IPS DF 6.9 (cell line): Measurements from ENCODE around the gene ABCG8.

Experiments
- DNase-seq: peaks from one replicate; pipeline ENCODE4 v3.0.0-alpha.2; 2013; ENCODE audit warnings: low read depth, low spot score
- H3K27ac ChIP-seq: one replicate; pipeline ENCODE4 v1.5.1; 2013; ENCODE audit warnings: low read length, control low read depth
- H3K27me3 ChIP-seq: 2 replicates; pipeline ENCODE4 v1.6.1; 2013; ENCODE audit warnings: mild to moderate bottlenecking, low read length; ENCODE audit not compliant: control insufficient read depth, insufficient read depth
- H3K36me3 ChIP-seq: 2 replicates; pipeline ENCODE4 v1.6.1; 2013; ENCODE audit warnings: low read length; ENCODE audit not compliant: control insufficient read depth, insufficient read depth
- H3K4me1 ChIP-seq: 2 replicates; pipeline ENCODE4 v1.6.1; 2013; ENCODE audit warnings: low read length; ENCODE audit not compliant: control insufficient read depth, insufficient read depth
- H3K4me3 ChIP-seq: 2 replicates; pipeline ENCODE4 v1.5.1; 2013; ENCODE audit warnings: mild to moderate bottlenecking, low read length
- H3K9me3 ChIP-seq: 2 replicates; pipeline ENCODE4 v1.6.1; 2013; ENCODE audit warnings: low read length, inconsistent platforms; ENCODE audit not compliant: control insufficient read depth, insufficient read depth
- WGBS: extraction: QIAGEN DNeasy Blood & Tissue Kit; methylation state at CpG from one replicate; pipeline ENCODE4 v1.1.7; 2013; ENCODE audit warnings: mixed read lengths, missing lambda C conversion rate; ENCODE audit not compliant: insufficient read length, insufficient coverage; 5-methylcytosine and 5-hydroxymethylcytosine counted together

Gene ABCG8

GRCh38 chr2:43810452-43810851 lies 28.3 kb upstream of the ABCG8 start:
- Histone ChIP-seq H3K27ac (no peak overlapping the region), H3K4me3 (no peak overlapping the region), H3K27me3 (no peaks in the 10 kb centered on the region), H3K36me3 (no peaks in the 10 kb centered on the region), H3K9me3 (no peaks in the 10 kb centered on the region), H3K4me1 (no peaks in the 10 kb centered on the region)
- DNase-seq, result no peak
- WGBS, result no CpG with 5 or more reads among the region's 2 CpGs

DNA sequence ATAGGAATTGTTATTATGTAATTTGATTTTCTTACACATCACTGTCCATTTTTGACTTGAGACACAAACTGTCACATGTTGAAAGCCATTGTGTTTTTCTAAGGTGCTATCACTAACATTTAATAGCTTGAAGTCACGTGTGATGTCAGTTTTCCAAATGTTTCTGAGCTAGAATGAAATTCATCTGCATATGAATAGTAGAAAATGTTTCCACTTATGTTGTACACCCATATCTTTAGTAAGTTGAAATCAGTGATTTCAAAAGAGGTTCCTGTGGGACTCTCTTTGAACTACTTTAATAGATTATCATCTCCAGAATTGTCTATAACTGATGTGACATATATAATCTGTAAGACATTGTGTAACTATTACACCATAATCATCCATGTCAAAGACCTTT lies 27.9 kb upstream of the ABCG8 start:
- WGBS, result no CpG with 5 or more reads among the region's 1 CpG
- no peak for DNase-seq
- no peaks in the 10 kb centered on the region for H3K36me3 ChIP-seq

GRCh38 chr2:43812006-43812405 lies 26.8 kb upstream of the ABCG8 start:
- WGBS, result no CpG with 5 or more reads among the region's 2 CpGs

More for the DNA sequence above, 27.9 kb upstream of the ABCG8 start:
- Histone ChIP-seq H3K4me3 (no peak overlapping the region), H3K27me3 (no peaks in the 10 kb centered on the region), H3K4me1 (no peaks in the 10 kb centered on the region), H3K9me3 (no peaks in the 10 kb centered on the region), H3K27ac (no peak overlapping the region)

DNA sequence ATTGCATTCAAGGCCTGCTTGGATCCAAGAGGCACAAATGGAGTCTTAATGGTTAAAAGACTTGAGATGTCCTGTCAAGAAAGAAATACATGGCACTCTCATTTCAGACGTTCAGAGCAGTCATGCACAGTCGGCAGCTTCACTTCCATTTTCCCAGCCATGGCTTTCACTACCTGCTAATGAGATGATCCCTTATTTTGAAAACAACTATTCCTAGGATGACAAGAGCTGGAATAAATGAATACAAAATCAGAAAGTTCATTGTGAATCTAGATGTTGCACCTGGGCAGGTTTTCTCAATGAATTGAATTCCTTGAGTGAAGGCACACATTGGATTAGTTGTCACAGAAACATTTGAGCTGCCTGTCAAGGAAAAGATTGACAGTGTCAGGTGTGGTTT lies 25.8 kb upstream of the ABCG8 start:
- no CpG with 5 or more reads among the region's 2 CpGs for WGBS
- no peak overlapping the region for H3K4me3 ChIP-seq
- no peaks in the 10 kb centered on the region for H3K36me3 ChIP-seq
- H3K27me3 ChIP-seq, result no peaks in the 10 kb centered on the region
- DNase-seq, result no peak
- H3K27ac ChIP-seq, result no peak overlapping the region
- H3K4me1 ChIP-seq, result no peaks in the 10 kb centered on the region
- no peaks in the 10 kb centered on the region for H3K9me3 ChIP-seq

More at GRCh38 chr2:43812006-43812405, 26.8 kb upstream of the ABCG8 start:
- Histone ChIP-seq H3K27ac (no peak overlapping the region), H3K4me3 (no peak overlapping the region), H3K9me3 (no peaks in the 10 kb centered on the region), H3K27me3 (no peaks in the 10 kb centered on the region), H3K36me3 (no peaks in the 10 kb centered on the region), H3K4me1 (no peaks in the 10 kb centered on the region)
- DNase-seq, result no peak

GRCh38 chr2:43814711-43815110 lies 24.1 kb upstream of the ABCG8 start:
- H3K4me3 ChIP-seq, result no peak overlapping the region
- DNase-seq, result no peak
- no CpG with 5 or more reads among the region's 3 CpGs for WGBS
- no peaks in the 10 kb centered on the region for H3K4me1 ChIP-seq
- H3K27me3 ChIP-seq, result no peaks in the 10 kb centered on the region
- no peaks in the 10 kb centered on the region for H3K36me3 ChIP-seq
- no peaks in the 10 kb centered on the region for H3K9me3 ChIP-seq
- H3K27ac ChIP-seq, result no peak overlapping the region

GRCh38 chr2:43818761-43819160 lies 20.0 kb upstream of the ABCG8 start:
- Histone ChIP-seq H3K4me3 (no peak overlapping the region), H3K36me3 (no peaks in the 10 kb centered on the region), H3K27ac (no peak overlapping the region), H3K27me3 (no peaks in the 10 kb centered on the region), H3K4me1 (peaks cover 2% of the 10 kb centered on the region; the same call in 1 of the 2 replicates), H3K9me3 (no peaks in the 10 kb centered on the region)
- WGBS, result 100% methylated on average over 2 of the region's 5 CpGs
- no peak for DNase-seq

- Histone ChIP-seq H3K27ac (no peak overlapping the region), H3K4me3 (no peak overlapping the region), H3K4me1 (peaks cover 2% of the 10 kb centered on the region; the same call in 1 of the 2 replicates), H3K9me3 (no peaks in the 10 kb centered on the region), H3K27me3 (no peaks in the 10 kb centered on the region), H3K36me3 (no peaks in the 10 kb centered on the region)
- WGBS, result no CpG with 5 or more reads among the region's 7 CpGs
- DNase-seq, result no peak
Observed at GRCh38 chr2:43819491-43820163, 19.1 kb upstream of the ABCG8 start.

DNA sequence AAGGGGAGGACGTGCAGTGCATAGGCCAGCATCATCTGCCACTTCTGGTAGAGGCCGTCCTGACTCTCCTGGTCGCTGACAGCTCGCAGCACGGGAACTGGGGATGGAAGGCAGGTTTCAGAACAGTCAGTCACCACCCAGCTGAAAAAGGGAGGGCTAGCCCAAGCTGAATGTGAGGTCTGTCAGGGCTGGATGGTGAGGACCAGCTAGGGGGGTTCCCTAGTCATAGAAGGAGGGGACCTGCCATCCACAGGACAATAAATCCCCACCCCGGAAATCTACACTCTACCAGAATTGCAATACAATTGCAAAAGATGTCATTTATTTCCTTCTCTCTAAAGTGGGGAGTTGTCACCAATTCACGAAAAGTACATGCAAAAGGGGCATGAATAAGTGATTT lies 15.9 kb upstream of the ABCG8 start:
- Histone ChIP-seq H3K4me1 (peaks cover 2% of the 10 kb centered on the region; the same call in 1 of the 2 replicates), H3K9me3 (no peaks in the 10 kb centered on the region), H3K27ac (no peak overlapping the region), H3K4me3 (no peak overlapping the region), H3K27me3 (no peaks in the 10 kb centered on the region), H3K36me3 (no peaks in the 10 kb centered on the region)
- DNase-seq, result no peak
- WGBS, result no CpG with 5 or more reads among the region's 7 CpGs

GRCh38 chr2:43823751-43824150 lies 15.0 kb upstream of the ABCG8 start:
- Histone ChIP-seq H3K36me3 (no peaks in the 10 kb centered on the region), H3K4me1 (peaks cover 2% of the 10 kb centered on the region; the same call in 1 of the 2 replicates), H3K4me3 (no peak overlapping the region), H3K9me3 (no peaks in the 10 kb centered on the region), H3K27ac (no peak overlapping the region), H3K27me3 (no peaks in the 10 kb centered on the region)
- no CpG with 5 or more reads among the region's 11 CpGs for WGBS
- DNase-seq, result no peak

GRCh38 chr2:43824512-43824911 lies 14.3 kb upstream of the ABCG8 start:
- DNase-seq, result no peak
- H3K27ac ChIP-seq, result no peak overlapping the region
- H3K4me1 ChIP-seq, result peaks cover 2% of the 10 kb centered on the region; the same call in 1 of the 2 replicates
- H3K9me3 ChIP-seq, result no peaks in the 10 kb centered on the region
- H3K4me3 ChIP-seq, result no peak overlapping the region
- no peaks in the 10 kb centered on the region for H3K27me3 ChIP-seq
- H3K36me3 ChIP-seq, result no peaks in the 10 kb centered on the region
- WGBS, result no CpG with 5 or more reads among the region's 2 CpGs

DNA sequence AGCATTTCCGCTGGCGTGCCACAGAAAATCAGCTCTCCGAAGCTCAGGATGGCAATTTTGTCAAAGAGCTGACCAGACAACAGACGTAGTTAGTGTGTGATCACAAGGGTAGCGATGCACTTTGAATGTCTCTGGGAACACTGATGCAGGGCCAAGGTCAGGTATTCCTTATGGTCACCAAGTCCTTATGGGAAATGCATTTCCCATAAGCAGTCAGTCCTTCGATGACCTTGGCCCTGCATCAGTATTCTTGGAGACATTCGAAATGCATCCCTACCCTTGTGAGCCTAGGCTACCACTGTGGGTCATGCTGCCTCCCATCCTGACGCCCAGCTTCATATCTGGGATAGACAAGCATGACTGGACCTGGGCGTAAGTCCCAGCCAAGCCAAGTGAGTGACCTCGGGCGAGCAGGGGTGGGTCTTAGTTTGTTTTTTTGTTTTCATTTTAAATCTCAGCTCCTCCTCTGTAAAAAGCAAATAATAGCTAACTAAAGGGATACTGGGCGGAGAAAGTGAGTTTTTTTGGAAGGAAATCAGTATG lies 13.7 kb upstream of the ABCG8 start:
- no peak for DNase-seq
- Histone ChIP-seq H3K4me3 (no peak overlapping the region), H3K4me1 (peaks cover 2% of the 10 kb centered on the region; the same call in 1 of the 2 replicates), H3K36me3 (no peaks in the 10 kb centered on the region), H3K27ac (no peak overlapping the region), H3K9me3 (no peaks in the 10 kb centered on the region), H3K27me3 (no peaks in the 10 kb centered on the region)
- WGBS, result no CpG with 5 or more reads among the region's 12 CpGs
